Liver (tissue), 9 donors: ENCODE results near the gene ARID5A. TPM values are rescaled to one million over a fixed set of nuclear protein-coding genes. Genes with fewer than 3 reads are reported as not detected.

ENCODE experiments used
- DNase-seq: peaks from one replicate; pipeline ENCODE4 v3.0.0-alpha.2; 2017; ENCODE audit warnings: low spot score
- H3K27ac ChIP-seq, 2 donors: one replicate each; pipeline ENCODE4 v1.7.0; 2013; ENCODE audit warnings: inconsistent platforms in 2 of 2, low read length in 2 of 2, control low read depth in 1 of 2, low read depth in 1 of 2, mild to moderate bottlenecking in 1 of 2
- H3K27me3 ChIP-seq, 4 donors: one replicate each; pipeline versions ENCODE4 v1.6.1 to v1.7.0; 2013; ENCODE audit warnings: low read length in 3 of 4, inconsistent platforms in 1 of 4, mild to moderate bottlenecking in 1 of 4, moderate library complexity in 1 of 4; ENCODE audit not compliant: control insufficient read depth in 4 of 4, insufficient read depth in 4 of 4
- H3K36me3 ChIP-seq, 4 donors: one replicate each; pipeline versions ENCODE4 v1.6.1 to v1.7.0; 2013; ENCODE audit warnings: low read length in 3 of 4, mild to moderate bottlenecking in 3 of 4, low read depth in 1 of 4, moderate library complexity in 1 of 4; ENCODE audit not compliant: control insufficient read depth in 4 of 4, insufficient read depth in 3 of 4
- H3K4me1 ChIP-seq, 4 donors: one replicate each; pipeline versions ENCODE4 v1.6.1 to v1.7.0; 2013; ENCODE audit warnings: low read length in 3 of 4, mild to moderate bottlenecking in 3 of 4, moderate library complexity in 1 of 4; ENCODE audit not compliant: control insufficient read depth in 4 of 4, insufficient read depth in 4 of 4
- H3K4me3 ChIP-seq, 3 donors: one replicate each; pipeline versions ENCODE4 v1.6.1 to v1.7.0; 2013; ENCODE audit warnings: low read length in 3 of 3, control low read depth in 1 of 3, low read depth in 1 of 3, mild to moderate bottlenecking in 1 of 3
- H3K9ac ChIP-seq, 2 donors: one replicate each; pipeline ENCODE4 v1.7.0; 2013; ENCODE audit warnings: low read length in 2 of 2, mild to moderate bottlenecking in 2 of 2, moderate library complexity in 2 of 2, control low read depth in 1 of 2, low read depth in 1 of 2
- H3K9me3 ChIP-seq, 4 donors: one replicate each; pipeline versions ENCODE4 v1.6.1 to v1.7.0; 2013; ENCODE audit warnings: low read length in 3 of 4; ENCODE audit not compliant: control insufficient read depth in 4 of 4
- ATF3 ChIP-seq: IDR thresholded peaks from 2 replicates; pipeline ENCODE4 v1.6.1; 2016; ENCODE audit warnings: antibody characterized with exemption
- EGR1 ChIP-seq, 2 donors: IDR thresholded peaks; 2 replicates each; pipeline ENCODE4 v1.6.1; 2016 to 2018; ENCODE audit warnings: antibody characterized with exemption in 2 of 2, low read depth in 2 of 2
- FOXA1 ChIP-seq: IDR thresholded peaks from 2 replicates; pipeline ENCODE4 v1.6.1; 2016; ENCODE audit warnings: antibody characterized with exemption
- FOXA2 ChIP-seq: IDR thresholded peaks from 2 replicates; pipeline ENCODE4 v1.6.1; 2016; ENCODE audit warnings: antibody characterized with exemption
- GABPA ChIP-seq, 2 donors: IDR thresholded peaks in 1 of 2; conservative IDR thresholded peaks in 1 of 2; 2 replicates each; pipeline ENCODE4 v1.6.1; 2016; ENCODE audit warnings: antibody characterized with exemption in 2 of 2, mild to moderate bottlenecking in 1 of 2, moderate library complexity in 1 of 2
- HNF4A ChIP-seq, 2 donors: conservative IDR thresholded peaks; 2 replicates each; pipeline ENCODE4 v1.6.1; 2016; ENCODE audit warnings: antibody characterized with exemption in 2 of 2, mild to moderate bottlenecking in 2 of 2
- HNF4G ChIP-seq: IDR thresholded peaks from 2 replicates; pipeline ENCODE4 v1.6.1; 2016; ENCODE audit warnings: antibody characterized with exemption
- JUND ChIP-seq, 2 donors: IDR thresholded peaks; 2 replicates each; pipeline ENCODE4 v1.6.1; 2016; ENCODE audit warnings: antibody characterized with exemption in 2 of 2
- NR2F2 ChIP-seq: IDR thresholded peaks from 2 replicates; pipeline ENCODE4 v1.6.1; 2016; ENCODE audit warnings: antibody characterized with exemption
- RAD21 ChIP-seq, 2 donors: IDR thresholded peaks; 2 replicates each; pipeline ENCODE4 v1.6.1; 2016; ENCODE audit warnings: antibody characterized with exemption in 2 of 2, mild to moderate bottlenecking in 2 of 2
- REST ChIP-seq: IDR thresholded peaks from 2 replicates; pipeline ENCODE4 v1.6.1; 2016; ENCODE audit warnings: antibody characterized with exemption, mild to moderate bottlenecking
- RXRA ChIP-seq, 2 donors: IDR thresholded peaks; 2 replicates each; pipeline ENCODE4 v1.6.1; 2017 to 2018; ENCODE audit warnings: antibody characterized with exemption in 2 of 2, mild to moderate bottlenecking in 1 of 2
- SP1 ChIP-seq: IDR thresholded peaks from 2 replicates; pipeline ENCODE4 v1.6.1; 2018; ENCODE audit warnings: antibody characterized with exemption, mild to moderate bottlenecking
- TAF1 ChIP-seq: conservative IDR thresholded peaks from 2 replicates; pipeline ENCODE4 v1.6.1; 2016; ENCODE audit warnings: antibody characterized with exemption, mild to moderate bottlenecking
- YY1 ChIP-seq: IDR thresholded peaks from 2 replicates; pipeline ENCODE4 v1.6.1; 2016; ENCODE audit warnings: antibody characterized with exemption, mild to moderate bottlenecking
- ZBTB33 ChIP-seq: IDR thresholded peaks from 2 replicates; pipeline ENCODE4 v1.6.1; 2016; ENCODE audit warnings: antibody characterized with exemption
- WGBS: extraction: QIAGEN DNeasy Blood & Tissue Kit; methylation state at CpG from one replicate; pipeline ENCODE4 v1.1.7; 2013; 5-methylcytosine and 5-hydroxymethylcytosine counted together
- polyA plus RNA-seq, 2 donors: library from polyadenylated mRNA; stranded (reverse) in 1 of 2; unstranded in 1 of 2; fragments of 200-250 nt in 1 of 2; fragments of >200 nt in 1 of 2; fragmentation: Nextera tagmentation in 1 of 2; extraction: Ambion mirVana in 1 of 2; gene quantifications; one replicate each; pipeline versions ENCODE4 v1.2.1 to v1.2.3, GENCODE V29; 2013 to 2015
- total RNA-seq, 2 donors: library from RNA; depleted of rRNA; stranded (reverse); fragments of >200 nt; gene quantifications; one replicate each; pipeline ENCODE4 v1.2.3, GENCODE V29; 2014
- TF ChIP-seq, protein P1 (sequence below): fragments of 150-350 bp; IDR thresholded peaks from 2 replicates; pipeline ENCODE4 v1.5.1; 2017; ENCODE audit warnings: improper control_type of control experiment, low read depth, low read length; ENCODE audit not compliant: missing input control
- TF ChIP-seq, protein P2 (sequence below): IDR thresholded peaks from 2 replicates; pipeline ENCODE4 v1.6.1; 2016; ENCODE audit warnings: antibody characterized with exemption
- donor health status: healthy.
- donor health status: healthy.
- donor health status: healthy.
- donor health status: healthy.
- donor health status: healthy.

The ARID5A gene
- total and polyA plus RNA-seq, 4 donors, result 7.4 to 17.8 (median 11.0) TPM

- peaks cover 0 to 2% (median 0%) of the 10 kb centered on the region in 4 donors for H3K4me1 ChIP-seq
- no peaks in the 10 kb centered on the region for H3K9me3 ChIP-seq
- TF ChIP-seq, protein P1, sequence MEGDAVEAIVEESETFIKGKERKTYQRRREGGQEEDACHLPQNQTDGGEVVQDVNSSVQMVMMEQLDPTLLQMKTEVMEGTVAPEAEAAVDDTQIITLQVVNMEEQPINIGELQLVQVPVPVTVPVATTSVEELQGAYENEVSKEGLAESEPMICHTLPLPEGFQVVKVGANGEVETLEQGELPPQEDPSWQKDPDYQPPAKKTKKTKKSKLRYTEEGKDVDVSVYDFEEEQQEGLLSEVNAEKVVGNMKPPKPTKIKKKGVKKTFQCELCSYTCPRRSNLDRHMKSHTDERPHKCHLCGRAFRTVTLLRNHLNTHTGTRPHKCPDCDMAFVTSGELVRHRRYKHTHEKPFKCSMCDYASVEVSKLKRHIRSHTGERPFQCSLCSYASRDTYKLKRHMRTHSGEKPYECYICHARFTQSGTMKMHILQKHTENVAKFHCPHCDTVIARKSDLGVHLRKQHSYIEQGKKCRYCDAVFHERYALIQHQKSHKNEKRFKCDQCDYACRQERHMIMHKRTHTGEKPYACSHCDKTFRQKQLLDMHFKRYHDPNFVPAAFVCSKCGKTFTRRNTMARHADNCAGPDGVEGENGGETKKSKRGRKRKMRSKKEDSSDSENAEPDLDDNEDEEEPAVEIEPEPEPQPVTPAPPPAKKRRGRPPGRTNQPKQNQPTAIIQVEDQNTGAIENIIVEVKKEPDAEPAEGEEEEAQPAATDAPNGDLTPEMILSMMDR, result no peak
- TF ChIP-seq SP1, result no peak
- TF ChIP-seq, protein P2, sequence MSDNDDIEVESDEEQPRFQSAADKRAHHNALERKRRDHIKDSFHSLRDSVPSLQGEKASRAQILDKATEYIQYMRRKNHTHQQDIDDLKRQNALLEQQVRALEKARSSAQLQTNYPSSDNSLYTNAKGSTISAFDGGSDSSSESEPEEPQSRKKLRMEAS, result no peak
- TF ChIP-seq TAF1, result no peak
- TF ChIP-seq YY1, result no peak
- WGBS, result 66% methylated on average over 11 of the region's 11 CpGs
- no peak overlapping the region for H3K27ac ChIP-seq
- H3K36me3 ChIP-seq, result no peaks in the 10 kb centered on the region
- no peak overlapping the region for H3K4me3 ChIP-seq
- H3K27me3 ChIP-seq, result no peaks in the 10 kb centered on the region
- no peak for DNase-seq
- H3K9ac ChIP-seq, result no peak overlapping the region
Measured at GRCh38 chr2:96523659-96524481, 12.7 kb upstream of the ARID5A start.

DNA sequence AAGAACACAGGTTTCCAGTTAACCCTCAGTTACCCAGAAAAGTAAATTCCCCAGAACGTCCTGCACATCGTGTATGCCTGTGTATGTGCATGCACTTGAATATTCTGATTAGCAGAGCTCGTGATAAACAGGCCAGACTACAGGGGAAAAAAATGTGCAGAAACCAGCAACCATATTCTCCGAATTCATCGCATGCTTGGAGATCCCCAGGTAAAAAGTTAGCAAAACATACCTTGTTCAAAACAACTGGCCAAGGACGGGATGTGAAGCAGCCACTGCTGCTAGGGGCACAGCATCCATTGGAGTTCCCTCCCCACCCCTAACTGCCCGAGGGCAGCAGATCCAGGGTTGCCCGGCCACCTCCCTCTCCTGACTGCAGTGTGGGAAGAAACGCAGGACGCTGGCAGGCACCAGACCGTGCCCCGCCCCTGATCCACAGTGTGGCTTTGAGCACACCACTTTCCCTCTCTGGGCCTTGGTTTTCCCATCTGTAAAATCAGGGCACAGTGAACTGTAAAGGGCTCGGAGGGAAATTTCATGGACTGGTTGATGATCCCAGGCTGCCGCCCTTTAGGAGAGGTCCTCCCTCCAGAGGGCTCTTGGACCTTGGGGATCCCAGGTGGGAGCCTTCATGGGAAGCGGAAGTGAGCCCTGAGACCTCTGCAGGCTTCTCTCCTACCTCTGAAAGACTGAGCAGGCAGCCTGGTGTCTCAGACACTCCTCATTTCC, 11.9 kb upstream of the ARID5A start:
- H3K36me3 ChIP-seq, result no peaks in the 10 kb centered on the region
- H3K27ac ChIP-seq, result no peak overlapping the region
- no peak for DNase-seq
- 81% methylated on average over 15 of the region's 15 CpGs for WGBS
- no peak overlapping the region for H3K4me3 ChIP-seq
- TF ChIP-seq ZBTB33 (no peak), TAF1 (no peak), YY1 (no peak), RXRA (IDR thresholded peaks at IDR 0.05) (no peak), RAD21 (IDR thresholded peaks at IDR 0.05) (no peak), HNF4A (conservative IDR thresholded peaks at IDR 0.05) (no peak), JUND (IDR thresholded peaks at IDR 0.05) (no peak), ATF3 (no peak), FOXA1 (no peak), REST (no peak), GABPA (IDR thresholded peaks at IDR 0.05 in 1 of 2, conservative IDR thresholded peaks at IDR 0.05 in 1 of 2) (no peak), EGR1 (IDR thresholded peaks at IDR 0.05; ENCODE audit: low read depth in 2 of 2) (no peak), NR2F2 (no peak), FOXA2 (no peak), HNF4G (no peak), SP1 (no peak)
- TF ChIP-seq, protein P2, result no peak
- TF ChIP-seq, protein P1, result no peak
- no peak overlapping the region for H3K9ac ChIP-seq
- H3K4me1 ChIP-seq, result peaks cover 0 to 2% (median 0%) of the 10 kb centered on the region in 4 donors
- no peaks in the 10 kb centered on the region for H3K27me3 ChIP-seq
- H3K9me3 ChIP-seq, result no peaks in the 10 kb centered on the region
